Measurements from ENCODE around the gene GFI1B.

Gene GFI1B

GRCh38 chr9:132982458-132982857 lies 4.0 kb downstream of the GFI1B start:
- Histone ChIP-seq H3K27me3 (ENCODE audit: control insufficient read depth in 1 of 2, insufficient read depth in 2 of 2, low read length in 2 of 2) (peaks cover 29 to 38% of the 10 kb centered on the region in 2 donors), H3K9me3 (ENCODE audit: control insufficient read depth in 1 of 2, low read length in 2 of 2) (no peaks in the 10 kb centered on the region), H3K9ac (ENCODE audit: low read depth in 1 of 2, low read length in 2 of 2) (no peak overlapping the region), H3K27ac (ENCODE audit: low read depth, low read length) (no peak overlapping the region), H3K4me1 (ENCODE audit: control insufficient read depth in 1 of 2, insufficient read depth in 2 of 2, low read length in 2 of 2) (peaks cover 16 to 18% of the 10 kb centered on the region in 2 donors), H3K4me3 (ENCODE audit: low read depth in 1 of 2, low read length in 2 of 2) (peak overlapping the region in 1 of 2 donors; percentile 37), H3K36me3 (ENCODE audit: control insufficient read depth in 1 of 2, insufficient read depth in 2 of 2, low read length in 2 of 2) (no peaks in the 10 kb centered on the region)

GRCh38 chr9:132983491-132984201 lies 5.2 kb downstream of the GFI1B start:
- no peaks in the 10 kb centered on the region for H3K9me3 ChIP-seq (ENCODE audit: control insufficient read depth in 1 of 2, low read length in 2 of 2)
- H3K4me3 ChIP-seq (ENCODE audit: low read depth in 1 of 2, low read length in 2 of 2) = no peak overlapping the region
- H3K27ac ChIP-seq (ENCODE audit: low read depth, low read length) = no peak overlapping the region
- H3K4me1 ChIP-seq (ENCODE audit: control insufficient read depth in 1 of 2, insufficient read depth in 2 of 2, low read length in 2 of 2) = peaks cover 8 to 9% of the 10 kb centered on the region in 2 donors
- no peak overlapping the region for H3K9ac ChIP-seq (ENCODE audit: low read depth in 1 of 2, low read length in 2 of 2)
- peaks cover 25 to 38% of the 10 kb centered on the region in 2 donors for H3K27me3 ChIP-seq (ENCODE audit: control insufficient read depth in 1 of 2, insufficient read depth in 2 of 2, low read length in 2 of 2)
- H3K36me3 ChIP-seq (ENCODE audit: control insufficient read depth in 1 of 2, insufficient read depth in 2 of 2, low read length in 2 of 2) = no peaks in the 10 kb centered on the region

- Histone ChIP-seq H3K4me3 (ENCODE audit: low read depth in 1 of 2, low read length in 2 of 2) (no peak overlapping the region), H3K27me3 (ENCODE audit: control insufficient read depth in 1 of 2, insufficient read depth in 2 of 2, low read length in 2 of 2) (peaks cover 19 to 30% of the 10 kb centered on the region in 2 donors), H3K4me1 (ENCODE audit: control insufficient read depth in 1 of 2, insufficient read depth in 2 of 2, low read length in 2 of 2) (peaks cover 4% of the 10 kb centered on the region in 2 donors), H3K36me3 (ENCODE audit: control insufficient read depth in 1 of 2, insufficient read depth in 2 of 2, low read length in 2 of 2) (no peaks in the 10 kb centered on the region), H3K9ac (ENCODE audit: low read depth in 1 of 2, low read length in 2 of 2) (no peak overlapping the region), H3K27ac (ENCODE audit: low read depth, low read length) (no peak overlapping the region), H3K9me3 (ENCODE audit: control insufficient read depth in 1 of 2, low read length in 2 of 2) (no peaks in the 10 kb centered on the region)
These were observed 5.9 kb downstream of the GFI1B start for GRCh38 chr9:132984202-132985070.

- no peaks in the 10 kb centered on the region for H3K36me3 ChIP-seq (ENCODE audit: control insufficient read depth in 1 of 2, insufficient read depth in 2 of 2, low read length in 2 of 2)
- H3K27me3 ChIP-seq (ENCODE audit: control insufficient read depth in 1 of 2, insufficient read depth in 2 of 2, low read length in 2 of 2) = peaks cover 14 to 25% of the 10 kb centered on the region in 2 donors
- H3K27ac ChIP-seq (ENCODE audit: low read depth, low read length) = no peak overlapping the region
- peaks cover 4% of the 10 kb centered on the region in 2 donors for H3K4me1 ChIP-seq (ENCODE audit: control insufficient read depth in 1 of 2, insufficient read depth in 2 of 2, low read length in 2 of 2)
- no peak overlapping the region for H3K4me3 ChIP-seq (ENCODE audit: low read depth in 1 of 2, low read length in 2 of 2)
- H3K9me3 ChIP-seq (ENCODE audit: control insufficient read depth in 1 of 2, low read length in 2 of 2) = no peaks in the 10 kb centered on the region
- no peak overlapping the region for H3K9ac ChIP-seq (ENCODE audit: low read depth in 1 of 2, low read length in 2 of 2)
These were observed 6.5 kb downstream of the GFI1B start for GRCh38 chr9:132985071-132985350.

GRCh38 chr9:132985489-132985888 lies 7.0 kb downstream of the GFI1B start:
- no peak overlapping the region for H3K27ac ChIP-seq (ENCODE audit: low read depth, low read length)
- H3K4me3 ChIP-seq (ENCODE audit: low read depth in 1 of 2, low read length in 2 of 2) = no peak overlapping the region
- H3K4me1 ChIP-seq (ENCODE audit: control insufficient read depth in 1 of 2, insufficient read depth in 2 of 2, low read length in 2 of 2) = peaks cover 4% of the 10 kb centered on the region in 2 donors
- H3K36me3 ChIP-seq (ENCODE audit: control insufficient read depth in 1 of 2, insufficient read depth in 2 of 2, low read length in 2 of 2) = no peaks in the 10 kb centered on the region
- peaks cover 14 to 22% of the 10 kb centered on the region in 2 donors for H3K27me3 ChIP-seq (ENCODE audit: control insufficient read depth in 1 of 2, insufficient read depth in 2 of 2, low read length in 2 of 2)
- no peak overlapping the region for H3K9ac ChIP-seq (ENCODE audit: low read depth in 1 of 2, low read length in 2 of 2)
- H3K9me3 ChIP-seq (ENCODE audit: control insufficient read depth in 1 of 2, low read length in 2 of 2) = no peaks in the 10 kb centered on the region

GRCh38 chr9:132986114-132986513 lies 7.6 kb downstream of the GFI1B start:
- Histone ChIP-seq H3K9ac (ENCODE audit: low read depth in 1 of 2, low read length in 2 of 2) (no peak overlapping the region), H3K4me3 (ENCODE audit: low read depth in 1 of 2, low read length in 2 of 2) (no peak overlapping the region), H3K27ac (ENCODE audit: low read depth, low read length) (no peak overlapping the region), H3K27me3 (ENCODE audit: control insufficient read depth in 1 of 2, insufficient read depth in 2 of 2, low read length in 2 of 2) (peaks cover 14 to 18% of the 10 kb centered on the region in 2 donors), H3K4me1 (ENCODE audit: control insufficient read depth in 1 of 2, insufficient read depth in 2 of 2, low read length in 2 of 2) (peaks cover 4% of the 10 kb centered on the region in 2 donors), H3K36me3 (ENCODE audit: control insufficient read depth in 1 of 2, insufficient read depth in 2 of 2, low read length in 2 of 2) (no peaks in the 10 kb centered on the region), H3K9me3 (ENCODE audit: control insufficient read depth in 1 of 2, low read length in 2 of 2) (no peaks in the 10 kb centered on the region)

GRCh38 chr9:132986640-132987620 lies 8.4 kb downstream of the GFI1B start:
- Histone ChIP-seq H3K27me3 (ENCODE audit: control insufficient read depth in 1 of 2, insufficient read depth in 2 of 2, low read length in 2 of 2) (peaks cover 14 to 22% of the 10 kb centered on the region in 2 donors), H3K9ac (ENCODE audit: low read depth in 1 of 2, low read length in 2 of 2) (no peak overlapping the region), H3K36me3 (ENCODE audit: control insufficient read depth in 1 of 2, insufficient read depth in 2 of 2, low read length in 2 of 2) (no peaks in the 10 kb centered on the region), H3K4me3 (ENCODE audit: low read depth in 1 of 2, low read length in 2 of 2) (no peak overlapping the region), H3K27ac (ENCODE audit: low read depth, low read length) (no peak overlapping the region), H3K4me1 (ENCODE audit: control insufficient read depth in 1 of 2, insufficient read depth in 2 of 2, low read length in 2 of 2) (peaks cover 4% of the 10 kb centered on the region in 2 donors), H3K9me3 (ENCODE audit: control insufficient read depth in 1 of 2, low read length in 2 of 2) (no peaks in the 10 kb centered on the region)

GRCh38 chr9:132988244-132989013 lies 9.9 kb downstream of the GFI1B start:
- H3K4me3 ChIP-seq (ENCODE audit: low read depth in 1 of 2, low read length in 2 of 2) = no peak overlapping the region
- H3K27ac ChIP-seq (ENCODE audit: low read depth, low read length) = no peak overlapping the region
- no peaks in the 10 kb centered on the region for H3K36me3 ChIP-seq (ENCODE audit: control insufficient read depth in 1 of 2, insufficient read depth in 2 of 2, low read length in 2 of 2)
- peaks cover 14 to 25% of the 10 kb centered on the region in 2 donors for H3K27me3 ChIP-seq (ENCODE audit: control insufficient read depth in 1 of 2, insufficient read depth in 2 of 2, low read length in 2 of 2)
- H3K9me3 ChIP-seq (ENCODE audit: control insufficient read depth in 1 of 2, low read length in 2 of 2) = no peaks in the 10 kb centered on the region
- H3K9ac ChIP-seq (ENCODE audit: low read depth in 1 of 2, low read length in 2 of 2) = no peak overlapping the region
- no peaks in the 10 kb centered on the region for H3K4me1 ChIP-seq (ENCODE audit: control insufficient read depth in 1 of 2, insufficient read depth in 2 of 2, low read length in 2 of 2)

- H3K9ac ChIP-seq (ENCODE audit: low read depth in 1 of 2, low read length in 2 of 2) = no peak overlapping the region
- peaks cover 14 to 29% of the 10 kb centered on the region in 2 donors for H3K27me3 ChIP-seq (ENCODE audit: control insufficient read depth in 1 of 2, insufficient read depth in 2 of 2, low read length in 2 of 2)
- H3K4me1 ChIP-seq (ENCODE audit: control insufficient read depth in 1 of 2, insufficient read depth in 2 of 2, low read length in 2 of 2) = peaks cover 0 to 2% of the 10 kb centered on the region in 2 donors
- no peak overlapping the region for H3K4me3 ChIP-seq (ENCODE audit: low read depth in 1 of 2, low read length in 2 of 2)
- no peaks in the 10 kb centered on the region for H3K36me3 ChIP-seq (ENCODE audit: control insufficient read depth in 1 of 2, insufficient read depth in 2 of 2, low read length in 2 of 2)
- no peak overlapping the region for H3K27ac ChIP-seq (ENCODE audit: low read depth, low read length)
- no peaks in the 10 kb centered on the region for H3K9me3 ChIP-seq (ENCODE audit: control insufficient read depth in 1 of 2, low read length in 2 of 2)
These were observed 10.5 kb downstream of the GFI1B start for GRCh38 chr9:132989014-132989310.

All from duodenal mucosa (tissue), 2 donors.